Upper lobe of left lung (tissue), 4 donors: Measurements from ENCODE around the gene MAN1A1.

Experiments used
- CTCF ChIP-seq, 6 experiments: fragments of 450-650 bp in 4 of 6; fragments of 200-600 bp in 2 of 6; sonication (generic) in 2 of 6; IDR thresholded peaks; one replicate each; pipeline ENCODE4 v1.5.1; 2016 to 2019; ENCODE audit warnings: antibody characterized with exemption in 6 of 6
- POLR2A ChIP-seq, 4 donors: fragments of 450-650 bp; IDR thresholded peaks; one replicate each; pipeline ENCODE4 v1.5.1; 2016 to 2017; ENCODE audit warnings: antibody characterized with exemption in 4 of 4, mild to moderate bottlenecking in 2 of 4
- POLR2AphosphoS5 ChIP-seq, 2 donors: sonication (generic); formaldehyde crosslinking; IDR thresholded peaks; one replicate each; pipeline ENCODE4 v1.5.1; 2017; ENCODE audit warnings: antibody characterized with exemption in 2 of 2

- no peak for TF ChIP-seq POLR2AphosphoS5 (IDR thresholded peaks at IDR 0.05)
- TF ChIP-seq CTCF (IDR thresholded peaks at IDR 0.05), result no peak
- TF ChIP-seq POLR2A (IDR thresholded peaks at IDR 0.05), result no peak
Measured at GRCh38 chr6:119307056-119307455, 42.5 kb downstream of the MAN1A1 start.
